HepG2 (cell line): Measurements from ENCODE around the gene PRDX3. TPM values are rescaled to one million over a fixed set of nuclear protein-coding genes. Genes with fewer than 3 reads are reported as not detected.

Source experiments
- ATF7 ChIP-seq, 2 experiments: fragments of 450-650 bp in 1 of 2; sonication (generic) in 1 of 2; formaldehyde crosslinking in 1 of 2; IDR thresholded peaks; 2 replicates each; pipeline versions ENCODE4 v1.4.0 to v1.6.1; 2016 to 2020; ENCODE audit warnings: antibody characterized with exemption in 1 of 2, mild to moderate bottlenecking in 1 of 2, missing genetic modification reagents in 1 of 2
- ERF ChIP-seq: IDR thresholded peaks from 2 replicates; pipeline ENCODE4 v1.6.1; 2018; ENCODE audit warnings: missing biosample characterization, missing genetic modification reagents
- FOXO4 ChIP-seq: sonication (generic); formaldehyde crosslinking; conservative IDR thresholded peaks from 2 replicates; pipeline ENCODE4 v1.8.1; 2023; ENCODE audit warnings: missing genetic modification reagents
- GLMP ChIP-seq: sonication (generic); formaldehyde crosslinking; IDR thresholded peaks from 2 replicates; pipeline ENCODE4 v1.9.0; 2021; ENCODE audit warnings: missing genetic modification reagents, mild to moderate bottlenecking, borderline replicate concordance
- HDAC2 ChIP-seq: sonication (generic); formaldehyde crosslinking; IDR thresholded peaks from 2 replicates; pipeline ENCODE4 v1.4.0; 2020; ENCODE audit warnings: missing genetic modification reagents
- HNF1A ChIP-seq, 2 experiments: sonication (generic) in 1 of 2; formaldehyde crosslinking in 1 of 2; IDR thresholded peaks; 2 replicates each; pipeline versions ENCODE4 v1.4.0 to v1.6.1; 2016 to 2020; ENCODE audit warnings: borderline replicate concordance in 1 of 2, low read depth in 1 of 2, mild to moderate bottlenecking in 1 of 2, missing genetic modification reagents in 1 of 2
- HOXA3 ChIP-seq: sonication (generic); formaldehyde crosslinking; IDR thresholded peaks from 2 replicates; pipeline ENCODE4 v1.5.0; 2020; ENCODE audit warnings: missing genetic modification reagents
- KDM6A ChIP-seq: IDR thresholded peaks from 2 replicates; pipeline ENCODE4 v1.6.1; 2016; ENCODE audit warnings: low read depth
- NONO ChIP-seq, 2 experiments: fragments of 450-650 bp in 1 of 2; sonication (generic) in 1 of 2; formaldehyde crosslinking in 1 of 2; IDR thresholded peaks in 1 of 2; conservative IDR thresholded peaks in 1 of 2; 2 replicates each; pipeline versions ENCODE4 v1.6.1 to v1.8.0; 2017 to 2022; ENCODE audit warnings: mild to moderate bottlenecking in 1 of 2, missing genetic modification reagents in 1 of 2, moderate library complexity in 1 of 2
- NR2C2 ChIP-seq: sonication (generic); formaldehyde crosslinking; IDR thresholded peaks from 2 replicates; pipeline ENCODE4 v1.4.0; 2020; ENCODE audit warnings: missing genetic modification reagents, mild to moderate bottlenecking, moderate library complexity, borderline replicate concordance
- ONECUT2 ChIP-seq: sonication (generic); formaldehyde crosslinking; IDR thresholded peaks from 2 replicates; pipeline ENCODE4 v1.4.0; 2020; ENCODE audit warnings: missing genetic modification reagents
- PAXIP1 ChIP-seq: sonication (generic); formaldehyde crosslinking; conservative IDR thresholded peaks from 2 replicates; pipeline ENCODE4 v1.4.0; 2020; ENCODE audit warnings: mild to moderate bottlenecking, missing genetic modification reagents, moderate library complexity
- PCBP2 ChIP-seq: fragments of 200-400 bp; formaldehyde crosslinking; optimal IDR thresholded peaks from 2 replicates; pipeline ENCODE3; 2018; ENCODE audit warnings: low read length, low read depth; ENCODE audit not compliant: poor library complexity, severe bottlenecking
- PLSCR1 ChIP-seq: sonication (generic); formaldehyde crosslinking; IDR thresholded peaks from 2 replicates; pipeline ENCODE4 v1.5.0; 2020; ENCODE audit warnings: missing genetic modification reagents, mild to moderate bottlenecking, borderline replicate concordance
- ZNF234 ChIP-seq: sonication (generic); formaldehyde crosslinking; conservative IDR thresholded peaks from 2 replicates; pipeline ENCODE4 v1.5.1; 2020; ENCODE audit warnings: mild to moderate bottlenecking, missing genetic modification reagents
- ZNF430 ChIP-seq: sonication (generic); formaldehyde crosslinking; IDR thresholded peaks from 2 replicates; pipeline ENCODE4 v1.9.0; 2021; ENCODE audit warnings: mild to moderate bottlenecking, missing genetic modification reagents
- polyA plus RNA-seq, 8 experiments: library from polyadenylated mRNA; depleted of rRNA in 3 of 8; stranded (reverse) in 7 of 8; unstranded in 1 of 8; fragments of >200 nt; fragmentation: Illumina TruSeq in 4 of 8; extraction: Trizol in 4 of 8; gene quantifications; 2 replicates each; pipeline versions ENCODE4 v1.2.1 to v1.2.3, GENCODE V29; 2011 to 2016; ENCODE audit warnings: low read depth in 4 of 8, missing spikeins in 1 of 8, mixed read lengths in 1 of 8; ENCODE audit not compliant: insufficient read depth in 1 of 8
- total RNA-seq, 5 experiments: library from RNA; depleted of rRNA; stranded (reverse); fragments of >200 nt; fragmentation: Illumina TruSeq; extraction: Trizol; gene quantifications; 2 replicates each; pipeline ENCODE4 v1.2.3, GENCODE V29; 2016; ENCODE audit warnings: low read depth in 1 of 5

Gene PRDX3
- total and polyA plus RNA-seq, 2 of the 13 experiments (the other 11 are each of a cell fraction or from before 2014, with no cell fraction given) = 407 to 565 TPM

- TF ChIP-seq HNF1A (IDR thresholded peaks at IDR 0.05; ENCODE audit: low read depth) = no peak
- TF ChIP-seq HNF1A (CRISPR knock-in tag; IDR thresholded peaks at IDR 0.05; ENCODE audit: borderline replicate concordance) = peak; percentile 53; the same call in 1 of the 2 replicates
- TF ChIP-seq HOXA3 = peak; percentile 87
- no peak for TF ChIP-seq PCBP2
- no peak for TF ChIP-seq PLSCR1
- TF ChIP-seq NR2C2 (CRISPR knock-in tag) = no peak; the same call in 1 of the 2 replicates
- TF ChIP-seq ZNF234 = no peak
- TF ChIP-seq ZNF430 = no peak
- no peak; the same call in 1 of the 2 replicates for TF ChIP-seq PAXIP1 (CRISPR knock-in tag)
- TF ChIP-seq HDAC2 (CRISPR knock-in tag) = peak; percentile 49
- TF ChIP-seq KDM6A (CRISPR knock-in tag) = no peak
- no peak for TF ChIP-seq NONO (IDR thresholded peaks at IDR 0.05)
- peak; percentile 21; the same call in 1 of the 2 replicates for TF ChIP-seq NONO (CRISPR knock-in tag; conservative IDR thresholded peaks at IDR 0.05)
- no peak for TF ChIP-seq ONECUT2
- TF ChIP-seq FOXO4 (CRISPR knock-in tag) = 0 out of 2 replicates have a peak, but pooled peaks have one; percentile 47
- TF ChIP-seq ERF (CRISPR knock-in tag) = peak; percentile 48; the same call in 1 of the 2 replicates
- TF ChIP-seq ATF7 (IDR thresholded peaks at IDR 0.05) = no peak
- peak; percentile 25; the same call in 1 of the 2 replicates for TF ChIP-seq ATF7 (CRISPR knock-in tag; IDR thresholded peaks at IDR 0.05)
- TF ChIP-seq GLMP (CRISPR knock-in tag) = no peak
These were observed at the start of gene PRDX3 (continued) for GRCh38 chr10:119178372-119179119.
